C4-2B (cell line): ENCODE results near the gene RNH1.

Source experiments
- H3K27ac ChIP-seq: fragments of 450-650 bp; 2 replicates; pipeline ENCODE4 v1.5.1; 2017
- CTCF ChIP-seq: fragments of 450-650 bp; conservative IDR thresholded peaks from 2 replicates; pipeline ENCODE4 v1.5.1; 2017; ENCODE audit warnings: mild to moderate bottlenecking
- ZFX ChIP-seq: fragments of 450-650 bp; IDR thresholded peaks from 2 replicates; pipeline ENCODE4 v1.6.1; 2017

Gene RNH1

GRCh38 chr11:469684-470560 lies 37.1 kb downstream of the RNH1 start:
- TF ChIP-seq ZFX (no peak), CTCF (no peak; the same call in 1 of the 2 replicates)
- peak overlapping the region; percentile 71 for H3K27ac ChIP-seq

- peak overlapping the region; percentile 71 for H3K27ac ChIP-seq
Measured at GRCh38 chr11:469026-469683, 37.9 kb downstream of the RNH1 start.

GRCh38 chr11:468493-468892 lies 38.5 kb downstream of the RNH1 start:
- TF ChIP-seq ZFX: no peak
- H3K27ac ChIP-seq: 0 out of 2 replicates have a peak overlapping the region, but pooled peaks have one; percentile 6

GRCh38 chr11:468036-468435 lies 39.0 kb downstream of the RNH1 start:
- 0 out of 2 replicates have a peak overlapping the region, but pooled peaks have one; percentile 6 for H3K27ac ChIP-seq
- TF ChIP-seq ZFX (no peak), CTCF (no peak)

- TF ChIP-seq ZFX: no peak
- no peak for TF ChIP-seq CTCF
- no peak overlapping the region for H3K27ac ChIP-seq
Measured at GRCh38 chr11:465896-466530, 41.0 kb downstream of the RNH1 start.

GRCh38 chr11:464316-464715 lies 42.7 kb downstream of the RNH1 start:
- TF ChIP-seq CTCF (no peak), ZFX (no peak)
- no peak overlapping the region for H3K27ac ChIP-seq

- H3K27ac ChIP-seq: no peak overlapping the region
- no peak for TF ChIP-seq CTCF
- TF ChIP-seq ZFX: no peak
Measured at GRCh38 chr11:462107-462890, 44.7 kb downstream of the RNH1 start.
